ENCODE measurements around the gene ACSL5. TPM values are rescaled to one million over a fixed set of nuclear protein-coding genes. Genes with fewer than 3 reads are reported as not detected.

The ACSL5 gene
- total RNA-seq, 1 experiment from 2014 or later = not detected

GRCh38 chr10:112475575-112476218 lies 101.8 kb downstream of the ACSL5 start:
- no peak overlapping the region for H2AK5ac ChIP-seq (ENCODE audit: insufficient read length, low read length)
- no peak overlapping the region for H2AFZ ChIP-seq (ENCODE audit: low read length)
- no peaks in the 10 kb centered on the region for H3K4me1 ChIP-seq (ENCODE audit: insufficient read depth, low read length)
- no peak overlapping the region for H2BK12ac ChIP-seq (ENCODE audit: insufficient read length, low read depth, low read length)
- H4K5ac ChIP-seq (ENCODE audit: insufficient read length, low read depth, low read length) = no peak overlapping the region
- H3T11ph ChIP-seq (ENCODE audit: low read length) = no peak overlapping the region
- H4K91ac ChIP-seq (ENCODE audit: insufficient read length, low read depth, low read length) = no peak overlapping the region
- DNase-seq = no peak
- Mint-ChIP-seq H3K27me3 (ENCODE audit: low read depth) (no peaks in the 10 kb centered on the region), H3K27ac (no peak overlapping the region), H3K36me3 (ENCODE audit: insufficient read depth in 1 of 3, low read depth in 3 of 3) (peaks cover 0 to 11% (median 0%) of the 10 kb centered on the region in 3 experiments; a peak in 4 of 7 replicates), H3K4me3 (no peak overlapping the region), H3K4me1 (peaks cover 9% of the 10 kb centered on the region in 2 experiments), H3K9me3 (no peaks in the 10 kb centered on the region)
- H2BK20ac ChIP-seq (ENCODE audit: low read depth, low read length, poor library complexity, severe bottlenecking) = no peak overlapping the region
- H3K23ac ChIP-seq (ENCODE audit: insufficient read length, low read depth, low read length) = no peak overlapping the region
- WGBS (ENCODE audit: extremely low coverage, insufficient read length, low lambda C conversion rate) = no CpG with 5 or more reads among the region's 3 CpGs
- no peak overlapping the region for H3K4me2 ChIP-seq (ENCODE audit: insufficient read depth, insufficient read length, low read length)
- H3K27me3 ChIP-seq (ENCODE audit: insufficient read depth, low read length) = no peaks in the 10 kb centered on the region
- no peaks in the 10 kb centered on the region for H4K20me1 ChIP-seq (ENCODE audit: control insufficient read depth, insufficient read depth, insufficient read length)
- no peak overlapping the region for H3K56ac ChIP-seq (ENCODE audit: insufficient read length, low read depth, low read length)
- H3K14ac ChIP-seq (ENCODE audit: insufficient read depth, low read length) = no peak overlapping the region
- H3K79me1 ChIP-seq (ENCODE audit: insufficient read depth, low read depth, low read length, poor library complexity, severe bottlenecking) = no peaks in the 10 kb centered on the region
- no peaks in the 10 kb centered on the region for H3K79me2 ChIP-seq (ENCODE audit: insufficient read depth, low read length)
- no peak overlapping the region for H3K18ac ChIP-seq (ENCODE audit: insufficient read length, low read depth, low read length)
- H3K4ac ChIP-seq (ENCODE audit: low read depth, low read length) = no peak overlapping the region
- no peaks in the 10 kb centered on the region for H3K23me2 ChIP-seq (ENCODE audit: insufficient read length, low read depth, low read length, poor library complexity, severe bottlenecking)
- no peaks in the 10 kb centered on the region for H3K9me3 ChIP-seq (ENCODE audit: control insufficient read depth, low read depth, low read length)
- H3K27ac ChIP-seq (ENCODE audit: insufficient read length, low read depth, low read length) = no peak overlapping the region
- H2BK5ac ChIP-seq (ENCODE audit: insufficient read length, low read length) = no peak overlapping the region
- no peak overlapping the region for H2BK15ac ChIP-seq (ENCODE audit: low read depth, low read length)
- H4K8ac ChIP-seq (replicated peaks; ENCODE audit: insufficient read length, low read depth, low read length) = no peak overlapping the region
- H3K9ac ChIP-seq (ENCODE audit: extremely low read depth, insufficient read length, low read length) = no peak overlapping the region
- TF ChIP-seq CTCF (conservative IDR thresholded peaks at IDR 0.05) = peak; percentile 46
- no peak overlapping the region for H2BK120ac ChIP-seq (ENCODE audit: low read depth, low read length, poor library complexity, severe bottlenecking)

Other genes with a start within 250 kb of the ACSL5 start
- gene GPAM, start 190.4 kb upstream of the ACSL5 start, total RNA-seq (2021) = 16.0 and 18.1 TPM in 2 replicates
- not detected in 2 replicates for gene TECTB, start 90.7 kb upstream of the ACSL5 start, total RNA-seq (2021)
- 31.9 and 35.2 TPM in 2 replicates for gene ZDHHC6, start 72.8 kb downstream of the ACSL5 start, total RNA-seq (2021)
- 21.8 and 22.0 TPM in 2 replicates for gene VTI1A, start 73.1 kb downstream of the ACSL5 start, total RNA-seq (2021)

Data from H9 (cell line).